Measurements from ENCODE around the gene SPIN3.

SPIN3 gene

DNA sequence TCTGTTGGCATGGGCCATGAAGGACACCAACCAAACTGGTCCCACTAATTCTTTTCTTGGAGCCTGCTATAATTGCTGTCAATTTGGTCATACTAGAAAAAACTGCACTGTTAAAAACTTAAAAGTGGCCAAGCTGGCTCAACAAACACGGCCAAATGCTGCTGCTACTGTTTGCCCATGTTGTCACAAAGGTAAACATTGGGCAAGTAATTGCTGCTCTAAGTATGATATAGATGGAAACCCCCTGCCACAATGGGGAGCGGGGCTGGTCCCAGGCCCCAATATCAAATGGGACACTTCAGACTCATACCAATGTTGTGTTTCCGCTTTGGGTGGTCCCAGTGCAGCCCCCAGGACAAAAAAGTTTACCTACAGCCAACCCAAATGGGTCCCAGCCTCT lies 52.1 kb downstream of the SPIN3 start:
- DNase-seq (ENCODE audit: low read depth): no peak
- TF ChIP-seq, protein P1, sequence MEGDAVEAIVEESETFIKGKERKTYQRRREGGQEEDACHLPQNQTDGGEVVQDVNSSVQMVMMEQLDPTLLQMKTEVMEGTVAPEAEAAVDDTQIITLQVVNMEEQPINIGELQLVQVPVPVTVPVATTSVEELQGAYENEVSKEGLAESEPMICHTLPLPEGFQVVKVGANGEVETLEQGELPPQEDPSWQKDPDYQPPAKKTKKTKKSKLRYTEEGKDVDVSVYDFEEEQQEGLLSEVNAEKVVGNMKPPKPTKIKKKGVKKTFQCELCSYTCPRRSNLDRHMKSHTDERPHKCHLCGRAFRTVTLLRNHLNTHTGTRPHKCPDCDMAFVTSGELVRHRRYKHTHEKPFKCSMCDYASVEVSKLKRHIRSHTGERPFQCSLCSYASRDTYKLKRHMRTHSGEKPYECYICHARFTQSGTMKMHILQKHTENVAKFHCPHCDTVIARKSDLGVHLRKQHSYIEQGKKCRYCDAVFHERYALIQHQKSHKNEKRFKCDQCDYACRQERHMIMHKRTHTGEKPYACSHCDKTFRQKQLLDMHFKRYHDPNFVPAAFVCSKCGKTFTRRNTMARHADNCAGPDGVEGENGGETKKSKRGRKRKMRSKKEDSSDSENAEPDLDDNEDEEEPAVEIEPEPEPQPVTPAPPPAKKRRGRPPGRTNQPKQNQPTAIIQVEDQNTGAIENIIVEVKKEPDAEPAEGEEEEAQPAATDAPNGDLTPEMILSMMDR (IDR thresholded peaks at IDR 0.05; ENCODE audit: insufficient read depth, low read depth, low read length, missing control alignments): no peak
- no peak overlapping the region for H3K4me3 ChIP-seq (ENCODE audit: low read depth, low read length)

Measured in GM12865 (cell line).